Stomach (tissue), 4 donors: ENCODE results near the gene MSH5.

ENCODE experiments used
- CTCF ChIP-seq, 7 experiments: fragments of 450-650 bp in 4 of 7; fragments of 200-600 bp in 3 of 7; sonication (generic) in 3 of 7; IDR thresholded peaks; one replicate each; pipeline ENCODE4 v1.5.1; 2016 to 2019; ENCODE audit warnings: antibody characterized with exemption in 7 of 7, control low read depth in 2 of 7, mild to moderate bottlenecking in 1 of 7
- EP300 ChIP-seq: sonication (generic); formaldehyde crosslinking; IDR thresholded peaks from one replicate; pipeline ENCODE4 v1.6.1; 2017; ENCODE audit warnings: antibody characterized with exemption

- TF ChIP-seq EP300 = no peak
- TF ChIP-seq CTCF (IDR thresholded peaks at IDR 0.05) = no peak
These were observed 16.4 kb upstream of the MSH5 start, which contains the start of gene MPIG6B for GRCh38 chr6:31723245-31723979.
